Calu3 (cell line): Measurements from ENCODE around the gene UBE2S. TPM values are rescaled to one million over a fixed set of nuclear protein-coding genes. Genes with fewer than 3 reads are reported as not detected.

Source experiments
- BruUV-seq: library from RNA; stranded (reverse); fragments of 400-500 nt; replicated peaks from 2 replicates; lab custom pipeline; 2021; lab: Mats Ljungman, UMichigan
- CTCF ChIA-PET: fragments of 300-600 bp; sonication (Branson Sonifier 250); formaldehyde crosslinking; loops from one replicate; lab custom pipeline; 2022; ENCODE audit warnings: antibody characterized with exemption; lab: Charles Lee
- DNase-seq: peaks from one replicate; pipeline ENCODE4 v3.0.0; 2022
- H3K27ac Mint-ChIP-seq: one replicate; pipeline ENCODE4 v1.8.0; 2022; ENCODE audit warnings: mixed read lengths; ENCODE audit not compliant: unreplicated experiment
- H3K27me3 Mint-ChIP-seq: one replicate; pipeline ENCODE4 v1.8.0; 2022; ENCODE audit warnings: mixed read lengths; ENCODE audit not compliant: unreplicated experiment
- H3K36me3 Mint-ChIP-seq: one replicate; pipeline ENCODE4 v1.8.0; 2022; ENCODE audit warnings: mild to moderate bottlenecking, moderate library complexity, mixed read lengths; ENCODE audit not compliant: insufficient read depth, unreplicated experiment
- H3K4me1 Mint-ChIP-seq: one replicate; pipeline ENCODE4 v1.8.0; 2022; ENCODE audit warnings: mild to moderate bottlenecking, low read depth, mixed read lengths; ENCODE audit not compliant: unreplicated experiment
- H3K4me3 Mint-ChIP-seq: one replicate; pipeline ENCODE4 v1.8.0; 2022; ENCODE audit warnings: mild to moderate bottlenecking, low read depth, moderate library complexity, mixed read lengths; ENCODE audit not compliant: unreplicated experiment
- H3K9me3 Mint-ChIP-seq: one replicate; pipeline ENCODE4 v1.8.0; 2022; ENCODE audit warnings: low read depth, mixed read lengths; ENCODE audit not compliant: unreplicated experiment
- CTCF ChIP-seq: fragments of 200-600 bp; IDR thresholded peaks from one replicate; pipeline ENCODE4 v1.8.0; 2022; ENCODE audit warnings: antibody characterized with exemption; ENCODE audit not compliant: unreplicated experiment
- intact Hi-C: fragments of 100-400 bp; cut with micrococcal nuclease; formaldehyde crosslinking; loops from one replicate; pipeline ENCODE4 v1.10.0; 2022; ENCODE audit not compliant: unreplicated experiment
- total RNA-seq: library from RNA; stranded (reverse); gene quantifications from 2 replicates; pipeline ENCODE4 v1.2.3, GENCODE V29; 2022

The UBE2S gene
- total RNA-seq, 1 experiment from 2014 or later, result 287 TPM

DNA sequence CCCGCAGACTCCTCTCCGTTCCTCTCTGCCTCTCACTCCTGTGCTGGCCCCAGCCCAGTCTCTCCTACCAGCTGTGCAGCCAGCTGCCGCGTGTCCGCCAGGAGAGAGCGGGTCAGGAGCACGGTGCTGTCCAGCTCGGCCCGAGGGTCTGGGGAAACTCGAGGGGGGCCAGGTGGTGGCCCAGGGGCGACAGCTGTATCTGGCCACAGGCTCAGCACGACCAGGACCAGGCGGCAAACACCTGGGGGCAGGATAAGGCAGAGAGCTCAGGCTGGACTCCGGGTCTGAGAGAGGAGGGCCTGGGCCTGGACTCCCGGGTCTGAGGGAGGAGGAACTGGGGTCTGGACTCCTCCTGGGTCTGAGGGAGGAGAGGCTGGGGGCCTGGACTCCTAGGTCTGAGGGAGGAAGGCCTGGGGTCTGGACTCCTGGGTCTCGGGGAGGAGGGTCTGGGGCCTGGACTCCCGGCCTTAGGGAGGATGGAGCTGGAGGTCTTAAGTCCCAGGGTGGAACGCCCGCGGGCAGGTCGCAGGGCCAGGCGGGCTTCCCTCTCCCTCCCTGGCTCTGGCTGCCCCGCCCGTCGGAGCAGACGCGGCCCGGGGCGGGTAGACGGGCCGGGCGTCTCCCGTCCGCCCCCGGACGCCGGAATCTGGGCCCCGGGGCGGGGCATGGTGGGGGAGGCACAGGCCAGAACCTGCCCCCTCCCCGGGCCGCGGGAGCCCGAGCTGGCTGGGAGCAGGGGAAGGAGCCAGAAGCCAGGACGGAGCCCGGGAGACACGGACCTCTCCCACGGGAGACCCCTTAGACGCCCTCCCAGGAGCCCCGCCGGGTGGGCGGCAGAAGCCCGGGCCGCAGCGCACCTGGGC is 38.7 kb downstream of the UBE2S start:
- TF ChIP-seq CTCF, result no peak
- H3K27me3 Mint-ChIP-seq, result peaks cover 97% of the 10 kb centered on the region
- H3K4me3 Mint-ChIP-seq, result peak overlapping the region; percentile 68

DNA sequence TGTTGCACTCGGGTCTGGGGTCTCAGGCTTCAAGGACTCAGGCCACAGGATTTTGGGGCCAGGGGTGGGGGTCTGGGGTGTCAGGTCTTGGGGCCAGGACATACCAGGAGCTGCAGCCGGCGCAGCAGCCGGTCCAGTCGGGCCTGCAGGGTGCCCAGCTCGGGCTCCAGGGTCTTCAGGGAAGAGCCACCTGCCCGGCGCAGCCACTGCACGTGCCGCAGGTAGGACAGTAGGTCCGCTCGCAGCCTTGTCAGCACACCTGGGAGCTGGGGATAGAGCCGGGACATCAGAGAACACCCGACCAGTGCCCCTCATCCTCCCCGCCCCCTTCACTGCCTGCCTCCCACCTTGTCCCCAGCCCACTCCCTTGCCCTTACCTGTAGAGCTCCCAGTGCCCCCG is 39.5 kb downstream of the UBE2S start:
- no peak for DNase-seq
- Mint-ChIP-seq H3K4me1 (peaks cover 19% of the 10 kb centered on the region), H3K9me3 (no peaks in the 10 kb centered on the region), H3K36me3 (peaks cover 24% of the 10 kb centered on the region), H3K27me3 (peaks cover 97% of the 10 kb centered on the region), H3K4me3 (no peak overlapping the region), H3K27ac (no peak overlapping the region)
- BruUV-seq, result no TSS peak
- no peak for TF ChIP-seq CTCF
- intact Hi-C loops, result no loop called here
- CTCF ChIA-PET, result interaction anchor here (0.6 kb wide), 1 partner anchor 251 kb away, joined by 4 read pairs; the partner anchor contains the start of gene PPP1R12C

More for the DNA sequence above, 38.7 kb downstream of the UBE2S start:
- peak overlapping the region; percentile 16 for H3K27ac Mint-ChIP-seq
- intact Hi-C loops, result no loop called here
- H3K36me3 Mint-ChIP-seq, result peaks cover 29% of the 10 kb centered on the region
- no peaks in the 10 kb centered on the region for H3K9me3 Mint-ChIP-seq
- BruUV-seq, result no TSS peak
- peak; percentile 54 for DNase-seq
- H3K4me1 Mint-ChIP-seq, result peaks cover 25% of the 10 kb centered on the region
- CTCF ChIA-PET, result interaction anchor here (0.6 to 1.2 kb wide), 4 partner anchors 15 to 252 kb away, joined by 3 to 8 read pairs (median 4); partner anchors contain the start of genes KMT5C, PPP1R12C and TMEM238

- H3K9me3 Mint-ChIP-seq, result no peaks in the 10 kb centered on the region
Observed at GRCh38 chr19:55366790-55367189, 40.8 kb downstream of the UBE2S start.

GRCh38 chr19:55365964-55366363 is 41.6 kb downstream of the UBE2S start:
- TF ChIP-seq CTCF, result no peak
- Mint-ChIP-seq H3K9me3 (no peaks in the 10 kb centered on the region), H3K36me3 (peaks cover 15% of the 10 kb centered on the region), H3K4me3 (peak overlapping the region; percentile 26), H3K27ac (no peak overlapping the region), H3K27me3 (peaks cover 79% of the 10 kb centered on the region), H3K4me1 (peaks cover 11% of the 10 kb centered on the region)
- DNase-seq, result no peak
- BruUV-seq, result no TSS peak
- intact Hi-C loops, result no loop called here
- CTCF ChIA-PET, result interaction anchor here (1.1 kb wide), 1 partner anchor 27 kb away, joined by 3 read pairs; the partner anchor contains the start of gene KMT5C

More at GRCh38 chr19:55366790-55367189, 40.8 kb downstream of the UBE2S start:
- H3K4me1 Mint-ChIP-seq, result peaks cover 12% of the 10 kb centered on the region
- peaks cover 87% of the 10 kb centered on the region for H3K27me3 Mint-ChIP-seq
- no peak for TF ChIP-seq CTCF
- no peak overlapping the region for H3K4me3 Mint-ChIP-seq
- no peak for DNase-seq
- peaks cover 15% of the 10 kb centered on the region for H3K36me3 Mint-ChIP-seq
- no TSS peak for BruUV-seq
- no peak overlapping the region for H3K27ac Mint-ChIP-seq
- intact Hi-C loops, result no loop called here
- CTCF ChIA-PET, result interaction anchor here (1.1 kb wide), 1 partner anchor 27 kb away, joined by 3 read pairs; the partner anchor contains the start of gene KMT5C
